SK-N-SH (cell line): Measurements from ENCODE around the gene CYB561D1. TPM values are rescaled to one million over a fixed set of nuclear protein-coding genes. Genes with fewer than 3 reads are reported as not detected.
A peak's percentile ranks its signal among the peaks of the same experiment; 100 is the strongest.

Experiments used
- CTCF ChIA-PET: fragments of 300-600, 350-600 bp; formaldehyde crosslinking; extraction: SDS; loops from one replicate; lab custom pipeline; 2021; lab: Yijun Ruan, JAX
- POLR2A ChIA-PET: fragments of 350-600 bp; sonication (Branson Sonifier 250); formaldehyde crosslinking; extraction: SDS; loops from one replicate; lab custom pipeline; 2020; ENCODE audit warnings: antibody characterized with exemption, inconsistent platforms; lab: Yijun Ruan, JAX
- DNase-seq: peaks from one replicate; pipeline ENCODE4 v3.0.0; 2012
- H2AFZ ChIP-seq: fragments of 200-600 bp; sonication (generic); 2 replicates; pipeline ENCODE4 v1.8.1; 2016; ENCODE audit warnings: antibody characterized with exemption, mild to moderate bottlenecking, low read depth
- H3F3A ChIP-seq: fragments of 200-600 bp; sonication (generic); replicated peaks from 2 replicates; pipeline ENCODE3; 2016; ENCODE audit warnings: antibody characterized with exemption, mild to moderate bottlenecking; ENCODE audit not compliant: insufficient read depth
- H3K27ac ChIP-seq, 2 experiments: fragments of 200-500 bp in 1 of 2; fragments of 200-600 bp in 1 of 2; sonication (Bioruptor generic) in 1 of 2; sonication (generic), shearing (Covaris generic) in 1 of 2; 2 replicates each; pipeline versions ENCODE4 v1.5.1 to v1.6.1; 2014 to 2016; ENCODE audit warnings: low read depth in 2 of 2, inconsistent platforms in 1 of 2, low read length in 1 of 2, mild to moderate bottlenecking in 1 of 2, mixed read lengths in 1 of 2
- H3K27me3 ChIP-seq: fragments of 200-600 bp; sonication (generic), shearing (Covaris generic); 2 replicates; pipeline ENCODE4 v1.6.1; 2016; ENCODE audit warnings: mixed run types; ENCODE audit not compliant: insufficient read depth
- H3K36me3 ChIP-seq, 2 experiments: fragments of 200-500 bp in 1 of 2; fragments of 200-600 bp in 1 of 2; sonication (Bioruptor generic) in 1 of 2; sonication (generic) in 1 of 2; replicated peaks in 1 of 2; 2 replicates each; pipeline versions ENCODE3 to v1.5.1; 2014 to 2016; ENCODE audit warnings: low read length in 1 of 2, mild to moderate bottlenecking in 1 of 2; ENCODE audit not compliant: insufficient read depth in 2 of 2, control insufficient read depth in 1 of 2
- H3K4me1 ChIP-seq, 2 experiments: fragments of 200-500 bp in 1 of 2; fragments of 200-600 bp in 1 of 2; sonication (Bioruptor generic) in 1 of 2; sonication (generic), shearing (Covaris generic) in 1 of 2; 2 replicates each; pipeline versions ENCODE4 v1.5.1 to v1.6.1; 2014 to 2016; ENCODE audit warnings: low read depth in 1 of 2, low read length in 1 of 2, mixed run types in 1 of 2; ENCODE audit not compliant: insufficient read depth in 2 of 2, control insufficient read depth in 1 of 2
- H3K4me2 ChIP-seq: fragments of 200-600 bp; sonication (generic), shearing (Covaris generic); 2 replicates; pipeline ENCODE4 v1.6.1; 2017; ENCODE audit warnings: mixed run types
- H3K4me3 ChIP-seq, 2 experiments: fragments of 200-500 bp in 1 of 2; fragments of 200-600 bp in 1 of 2; sonication (Bioruptor generic) in 1 of 2; sonication (generic), shearing (Covaris generic) in 1 of 2; 2 replicates each; pipeline versions ENCODE4 v1.5.1 to v1.8.1; 2014 to 2016; ENCODE audit warnings: low read depth in 2 of 2, inconsistent platforms in 1 of 2, low read length in 1 of 2, mild to moderate bottlenecking in 1 of 2, mixed read lengths in 1 of 2, moderate library complexity in 1 of 2
- H3K79me2 ChIP-seq: fragments of 200-600 bp; sonication (generic); 2 replicates; pipeline ENCODE4 v1.8.1; 2017; ENCODE audit warnings: mild to moderate bottlenecking; ENCODE audit not compliant: insufficient read depth
- H3K9ac ChIP-seq: fragments of 200-600 bp; sonication (generic); 2 replicates; pipeline ENCODE4 v1.6.1; 2017; ENCODE audit warnings: mixed run types
- H3K9me2 ChIP-seq: fragments of 200-600 bp; sonication (generic); 2 replicates; pipeline ENCODE4 v1.6.1; 2017; ENCODE audit warnings: mixed run types
- H3K9me3 ChIP-seq: fragments of 200-600 bp; sonication (generic); 2 replicates; pipeline ENCODE4 v1.6.1; 2017; ENCODE audit warnings: mixed run types, mild to moderate bottlenecking, moderate library complexity
- H4K20me1 ChIP-seq: fragments of 200-600 bp; sonication (generic); 2 replicates; pipeline ENCODE4 v1.6.1; 2017; ENCODE audit warnings: mild to moderate bottlenecking, mixed run types; ENCODE audit not compliant: insufficient read depth
- CHD2 ChIP-seq: fragments of 150-350 bp; IDR thresholded peaks from 2 replicates; pipeline ENCODE4 v1.6.1; 2018; ENCODE audit warnings: low read length; ENCODE audit not compliant: partially characterized antibody
- CTCF ChIP-seq: fragments of 200-600 bp; sonication (generic); IDR thresholded peaks from 2 replicates; pipeline ENCODE4 v1.6.1; 2017; ENCODE audit warnings: antibody characterized with exemption, mild to moderate bottlenecking, moderate library complexity
- EP300 ChIP-seq, 2 experiments: IDR thresholded peaks; 2 replicates each; pipeline versions ENCODE4 v1.4.0 to v1.6.1; 2012; ENCODE audit warnings: borderline replicate concordance in 1 of 2, low read depth in 1 of 2, low read length in 1 of 2
- EZH2phosphoT487 ChIP-seq: fragments of 200-600 bp; sonication (generic); IDR thresholded peaks from 2 replicates; pipeline ENCODE4 v1.6.1; 2017; ENCODE audit warnings: low read depth, mixed run types, mild to moderate bottlenecking, antibody characterized with exemption, moderate library complexity, borderline replicate concordance
- FOXM1 ChIP-seq: IDR thresholded peaks from 2 replicates; pipeline ENCODE4 v1.4.0; 2012; ENCODE audit warnings: low read depth, mild to moderate bottlenecking
- GATA2 ChIP-seq: sonication (generic); formaldehyde crosslinking; IDR thresholded peaks from 2 replicates; pipeline ENCODE4 v1.5.0; 2020; ENCODE audit warnings: mild to moderate bottlenecking, missing genetic modification reagents
- JUND ChIP-seq: IDR thresholded peaks from 2 replicates; pipeline ENCODE4 v1.4.0; 2012
- MAX ChIP-seq: IDR thresholded peaks from 2 replicates; pipeline ENCODE4 v1.4.0; 2012; ENCODE audit warnings: low read depth
- NFIC ChIP-seq: IDR thresholded peaks from 2 replicates; pipeline ENCODE4 v1.4.0; 2012; ENCODE audit warnings: borderline replicate concordance
- NRF1 ChIP-seq: IDR thresholded peaks from 2 replicates; pipeline ENCODE4 v1.6.1; 2012; ENCODE audit warnings: low read depth, mild to moderate bottlenecking, low read length
- PBX3 ChIP-seq: IDR thresholded peaks from 2 replicates; pipeline ENCODE4; 2012
- RCOR1 ChIP-seq: fragments of 150-350 bp; IDR thresholded peaks from 2 replicates; pipeline ENCODE4 v1.6.1; 2017; ENCODE audit warnings: antibody characterized with exemption, low read length
- REST ChIP-seq: IDR thresholded peaks from 2 replicates; pipeline ENCODE4 v1.6.1; 2012; ENCODE audit warnings: mild to moderate bottlenecking, low read depth, low read length, moderate library complexity
- RXRA ChIP-seq: IDR thresholded peaks from 2 replicates; pipeline ENCODE4 v1.4.0; 2012; ENCODE audit warnings: low read depth, mild to moderate bottlenecking, borderline replicate concordance
- SIN3A ChIP-seq: IDR thresholded peaks from 2 replicates; pipeline ENCODE4 v1.6.1; 2012; ENCODE audit warnings: low read depth, mild to moderate bottlenecking, low read length, moderate library complexity, borderline replicate concordance
- SMC3 ChIP-seq: IDR thresholded peaks from 2 replicates; pipeline ENCODE4 v1.6.1; 2012; ENCODE audit warnings: low read depth, low read length, improper control_type of control experiment
- TEAD4 ChIP-seq: IDR thresholded peaks from 2 replicates; pipeline ENCODE4 v1.4.0; 2012; ENCODE audit warnings: mild to moderate bottlenecking, borderline replicate concordance; ENCODE audit not compliant: insufficient read depth
- USF1 ChIP-seq: IDR thresholded peaks from 2 replicates; pipeline ENCODE4 v1.4.0; 2012; ENCODE audit warnings: low read depth, borderline replicate concordance
- USF2 ChIP-seq: fragments of 150-350 bp; IDR thresholded peaks from 2 replicates; pipeline ENCODE4 v1.6.1; 2017; ENCODE audit warnings: antibody characterized with exemption, low read length, low read depth, borderline replicate concordance
- ZBTB33 ChIP-seq: IDR thresholded peaks from 2 replicates; pipeline ENCODE4 v1.4.0; 2012; ENCODE audit warnings: low read depth, borderline replicate concordance
- WGBS: methylation state at CpG from one replicate; pipeline ENCODE4 v1.1.6; 2017; ENCODE audit warnings: low lambda C conversion rate; 5-methylcytosine and 5-hydroxymethylcytosine counted together
- polyA plus RNA-seq, 3 experiments: library from polyadenylated mRNA; depleted of rRNA; stranded (reverse); fragments of >200 nt; gene quantifications; 2 replicates each; pipeline ENCODE4 v1.2.3, GENCODE V29; 2012

Gene CYB561D1
- polyA plus RNA-seq, 1 of the 3 experiments (the other 2 are of a cell fraction): 5.4 TPM

- Histone ChIP-seq H3K9me2 (no peaks in the 10 kb centered on the region), H4K20me1 (peaks cover 26% of the 10 kb centered on the region), H3K27ac (peak overlapping the region; percentile 88 to 93), H3K27me3 (no peaks in the 10 kb centered on the region), H3K9me3 (no peaks in the 10 kb centered on the region), H3K9ac (peak overlapping the region; percentile 93), H3K4me3 (peak overlapping the region; percentile 80 to 88), H2AFZ (peak overlapping the region; percentile 71), H3K36me3 (peaks cover 0 to under 1% of the 10 kb centered on the region in 2 experiments), H3K4me2 (peak overlapping the region; percentile 80), H3K4me1 (peaks cover 0 to 20% of the 10 kb centered on the region in 2 experiments; a peak in 2 of 4 replicates), H3K79me2 (peaks cover 45% of the 10 kb centered on the region), H3F3A (peaks cover 4% of the 10 kb centered on the region)
- peak; percentile 94 for DNase-seq
- ChIA-PET POLR2A (interaction anchor here (0.7 to 2.6 kb wide), 5 partner anchors 74 to 438 kb away, joined by 3 to 17 read pairs (median 3); partner anchors contain the start of gene AHCYL1), CTCF (interaction anchor here (0.6 to 26.3 kb wide), 45 partner anchors 9 to 465 kb away, joined by 3 to 1710 read pairs (median 5); partner anchors contain the start of genes AHCYL1, AMIGO1, AMPD2 and ATXN7L2)
- WGBS: 25% methylated on average over 5 of the region's 5 CpGs
- TF ChIP-seq FOXM1 (no peak), NRF1 (no peak), EP300 (IDR thresholded peaks at IDR 0.05; ENCODE audit: borderline replicate concordance in 1 of 2, low read depth in 1 of 2, low read length in 1 of 2) (no peak), TEAD4 (no peak), ZBTB33 (no peak), EZH2phosphoT487 (no peak), NFIC (no peak), CHD2 (peak; percentile 21), USF1 (no peak), USF2 (no peak), CTCF (peak; percentile 89), MAX (no peak), RCOR1 (peak; percentile 39; the same call in 1 of the 2 replicates), REST (no peak), SIN3A (no peak), JUND (no peak), SMC3 (peak; percentile 94), RXRA (no peak), PBX3 (no peak; the same call in 1 of the 2 replicates), GATA2 (no peak)
Measured at GRCh38 chr1:109546311-109547109, 52.6 kb downstream of the CYB561D1 start.
